ENCODE results near the gene DGUOK.
"Not testable (repeated sequence)": the region's sequence is repeated elsewhere in the genome, so short reads cannot be mapped to it uniquely, and the experiment has no call there.

Gene DGUOK

GRCh38 chr2:73903313-73903712 is 23.4 kb upstream of the DGUOK start:
- no peak overlapping the region for H2BK5ac ChIP-seq (ENCODE audit: low read length)
- H3K4me2 ChIP-seq (ENCODE audit: low read length) = no peak overlapping the region
- H3K9ac ChIP-seq (ENCODE audit: low read length) = no peak overlapping the region
- H3K4me1 ChIP-seq (ENCODE audit: control insufficient read depth, low read depth, low read length) = no peaks in the 10 kb centered on the region
- WGBS (ENCODE audit: extremely low coverage, insufficient coverage, low lambda C conversion rate) = no CpG with 5 or more reads among the region's 4 CpGs
- no peak overlapping the region for H4K8ac ChIP-seq (ENCODE audit: low read depth, low read length)
- H3K27me3 ChIP-seq (ENCODE audit: insufficient read depth, low read length, poor library complexity) = no peaks in the 10 kb centered on the region
- no peak overlapping the region for H2BK15ac ChIP-seq (replicated peaks; ENCODE audit: low read depth)
- H3K27ac ChIP-seq (ENCODE audit: low read depth, low read length) = no peak overlapping the region
- H4K5ac ChIP-seq (ENCODE audit: low read length) = no peak overlapping the region
- H3K4ac ChIP-seq (ENCODE audit: low read depth, low read length) = no peak overlapping the region
- no peaks in the 10 kb centered on the region for H3K79me2 ChIP-seq (ENCODE audit: control insufficient read depth, insufficient read depth, low read length)
- no peaks in the 10 kb centered on the region for H3K79me1 ChIP-seq (ENCODE audit: low read length)
- no peak overlapping the region for H3K56ac ChIP-seq (ENCODE audit: low read length)
- no peaks in the 10 kb centered on the region for H3K36me3 ChIP-seq (ENCODE audit: control insufficient read depth, insufficient read depth, low read length)
- no peak overlapping the region for H2AK5ac ChIP-seq (ENCODE audit: low read length)
- no peak overlapping the region for H3K23ac ChIP-seq (ENCODE audit: low read length)
- H3K4me3 ChIP-seq (ENCODE audit: low read length) = no peak overlapping the region
- H3K18ac ChIP-seq (ENCODE audit: low read length) = no peak overlapping the region
- no peak overlapping the region for H2BK120ac ChIP-seq (ENCODE audit: low read depth, low read length)
- DNase-seq = no peak

- not testable (repeated sequence) for H3K27ac ChIP-seq (ENCODE audit: low read depth, low read length); DNase-seq
Measured at GRCh38 chr2:73903949-73904613, 22.6 kb upstream of the DGUOK start.

GRCh38 chr2:73904952-73905351 is 21.7 kb upstream of the DGUOK start:
- no peaks in the 10 kb centered on the region for H3K79me1 ChIP-seq (ENCODE audit: low read length)
- no peaks in the 10 kb centered on the region for H3K36me3 ChIP-seq (ENCODE audit: control insufficient read depth, insufficient read depth, low read length)
- no peak overlapping the region for H3K4ac ChIP-seq (ENCODE audit: low read depth, low read length)
- no peak overlapping the region for H3K4me2 ChIP-seq (ENCODE audit: low read length)
- no peak for DNase-seq
- H2BK15ac ChIP-seq (replicated peaks; ENCODE audit: low read depth) = no peak overlapping the region
- no peak overlapping the region for H3K4me3 ChIP-seq (ENCODE audit: low read length)
- no peak overlapping the region for H3K27ac ChIP-seq (ENCODE audit: low read depth, low read length)
- H3K9ac ChIP-seq (ENCODE audit: low read length) = no peak overlapping the region
- no peak overlapping the region for H3K23ac ChIP-seq (ENCODE audit: low read length)
- no peak overlapping the region for H2BK5ac ChIP-seq (ENCODE audit: low read length)
- H4K5ac ChIP-seq (ENCODE audit: low read length) = no peak overlapping the region
- no peak overlapping the region for H3K18ac ChIP-seq (ENCODE audit: low read length)
- no peaks in the 10 kb centered on the region for H3K27me3 ChIP-seq (ENCODE audit: insufficient read depth, low read length, poor library complexity)
- H3K56ac ChIP-seq (ENCODE audit: low read length) = no peak overlapping the region
- H2AK5ac ChIP-seq (ENCODE audit: low read length) = no peak overlapping the region
- no peaks in the 10 kb centered on the region for H3K79me2 ChIP-seq (ENCODE audit: control insufficient read depth, insufficient read depth, low read length)
- WGBS (ENCODE audit: extremely low coverage, insufficient coverage, low lambda C conversion rate) = no CpG with 5 or more reads among the region's 1 CpG
- H2BK120ac ChIP-seq (ENCODE audit: low read depth, low read length) = no peak overlapping the region
- H3K4me1 ChIP-seq (ENCODE audit: control insufficient read depth, low read depth, low read length) = no peaks in the 10 kb centered on the region
- H4K8ac ChIP-seq (ENCODE audit: low read depth, low read length) = no peak overlapping the region

More at GRCh38 chr2:73903949-73904613, 22.6 kb upstream of the DGUOK start:
- not testable (repeated sequence) for H2AK5ac ChIP-seq (ENCODE audit: low read length); H3K4ac ChIP-seq (ENCODE audit: low read depth, low read length); H2BK120ac ChIP-seq (ENCODE audit: low read depth, low read length); H3K4me1 ChIP-seq (ENCODE audit: control insufficient read depth, low read depth, low read length); H3K27me3 ChIP-seq (ENCODE audit: insufficient read depth, low read length, poor library complexity); H3K23ac ChIP-seq (ENCODE audit: low read length); H3K4me2 ChIP-seq (ENCODE audit: low read length); H3K4me3 ChIP-seq (ENCODE audit: low read length); H3K56ac ChIP-seq (ENCODE audit: low read length); H3K18ac ChIP-seq (ENCODE audit: low read length); H2BK15ac ChIP-seq (replicated peaks; ENCODE audit: low read depth); H4K5ac ChIP-seq (ENCODE audit: low read length); H4K8ac ChIP-seq (ENCODE audit: low read depth, low read length); H3K36me3 ChIP-seq (ENCODE audit: control insufficient read depth, insufficient read depth, low read length); H3K79me2 ChIP-seq (ENCODE audit: control insufficient read depth, insufficient read depth, low read length); H3K9ac ChIP-seq (ENCODE audit: low read length); H3K79me1 ChIP-seq (ENCODE audit: low read length); H2BK5ac ChIP-seq (ENCODE audit: low read length)
- WGBS (ENCODE audit: extremely low coverage, insufficient coverage, low lambda C conversion rate) = no CpG with 5 or more reads among the region's 5 CpGs

GRCh38 chr2:73906847-73907505 is 19.7 kb upstream of the DGUOK start:
- no peak overlapping the region for H3K9ac ChIP-seq (ENCODE audit: low read length)

GRCh38 chr2:73907840-73908452 is 18.7 kb upstream of the DGUOK start:
- Histone ChIP-seq H3K23ac (ENCODE audit: low read length) (no peak overlapping the region), H2BK120ac (ENCODE audit: low read depth, low read length) (no peak overlapping the region), H3K79me1 (ENCODE audit: low read length) (no peaks in the 10 kb centered on the region), H3K4me2 (ENCODE audit: low read length) (no peak overlapping the region), H3K4me3 (ENCODE audit: low read length) (no peak overlapping the region), H3K4ac (ENCODE audit: low read depth, low read length) (no peak overlapping the region), H3K18ac (ENCODE audit: low read length) (no peak overlapping the region), H3K4me1 (ENCODE audit: control insufficient read depth, low read depth, low read length) (no peaks in the 10 kb centered on the region), H3K27ac (ENCODE audit: low read depth, low read length) (no peak overlapping the region), H2BK5ac (ENCODE audit: low read length) (no peak overlapping the region), H3K56ac (ENCODE audit: low read length) (no peak overlapping the region), H3K79me2 (ENCODE audit: control insufficient read depth, insufficient read depth, low read length) (no peaks in the 10 kb centered on the region), H4K5ac (ENCODE audit: low read length) (no peak overlapping the region), H2AK5ac (ENCODE audit: low read length) (no peak overlapping the region), H2BK15ac (replicated peaks; ENCODE audit: low read depth) (no peak overlapping the region), H3K36me3 (ENCODE audit: control insufficient read depth, insufficient read depth, low read length) (no peaks in the 10 kb centered on the region), H4K8ac (ENCODE audit: low read depth, low read length) (no peak overlapping the region), H3K9ac (ENCODE audit: low read length) (no peak overlapping the region), H3K27me3 (ENCODE audit: insufficient read depth, low read length, poor library complexity) (no peaks in the 10 kb centered on the region)
- no CpG with 5 or more reads among the region's 5 CpGs for WGBS (ENCODE audit: extremely low coverage, insufficient coverage, low lambda C conversion rate)
- DNase-seq = peak; percentile 58

More at GRCh38 chr2:73906847-73907505, 19.7 kb upstream of the DGUOK start:
- Histone ChIP-seq H4K5ac (ENCODE audit: low read length) (no peak overlapping the region), H3K23ac (ENCODE audit: low read length) (no peak overlapping the region), H3K27me3 (ENCODE audit: insufficient read depth, low read length, poor library complexity) (no peaks in the 10 kb centered on the region), H3K4ac (ENCODE audit: low read depth, low read length) (no peak overlapping the region), H3K18ac (ENCODE audit: low read length) (no peak overlapping the region), H3K4me1 (ENCODE audit: control insufficient read depth, low read depth, low read length) (no peaks in the 10 kb centered on the region), H3K36me3 (ENCODE audit: control insufficient read depth, insufficient read depth, low read length) (no peaks in the 10 kb centered on the region), H2BK5ac (ENCODE audit: low read length) (no peak overlapping the region), H4K8ac (ENCODE audit: low read depth, low read length) (no peak overlapping the region), H2AK5ac (ENCODE audit: low read length) (no peak overlapping the region), H3K56ac (ENCODE audit: low read length) (no peak overlapping the region), H3K79me2 (ENCODE audit: control insufficient read depth, insufficient read depth, low read length) (no peaks in the 10 kb centered on the region), H3K27ac (ENCODE audit: low read depth, low read length) (no peak overlapping the region), H2BK120ac (ENCODE audit: low read depth, low read length) (no peak overlapping the region), H3K4me2 (ENCODE audit: low read length) (no peak overlapping the region), H3K79me1 (ENCODE audit: low read length) (no peaks in the 10 kb centered on the region), H3K4me3 (ENCODE audit: low read length) (no peak overlapping the region), H2BK15ac (replicated peaks; ENCODE audit: low read depth) (no peak overlapping the region)
- no peak for DNase-seq
- WGBS (ENCODE audit: extremely low coverage, insufficient coverage, low lambda C conversion rate) = no CpG with 5 or more reads among the region's 5 CpGs
